Measurements from ENCODE around the gene DOCK8.

Gene DOCK8

DNA sequence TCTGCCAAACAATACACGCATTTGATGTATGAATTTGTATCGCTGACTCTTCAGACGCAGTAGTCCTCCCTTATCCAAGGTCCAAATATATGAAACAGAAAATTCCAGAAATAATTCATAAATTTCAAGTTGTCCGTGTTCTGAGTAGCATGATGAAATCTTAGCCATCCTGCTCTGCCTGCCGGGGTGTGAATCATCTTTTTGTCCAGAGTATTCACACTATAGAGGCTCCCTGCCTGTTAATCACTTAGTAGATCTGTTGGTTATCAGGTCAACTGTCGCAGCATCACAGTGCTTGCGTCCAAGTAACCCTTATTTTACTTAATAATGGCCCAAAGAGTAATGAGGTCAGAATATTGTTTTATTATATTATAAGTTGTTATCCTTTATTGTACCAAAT is 268.1 kb downstream of the DOCK8 start:
- CTCF ChIA-PET = interaction anchor here (1.7 kb wide), 1 partner anchor 7 kb away, joined by 4 read pairs; no protein-coding TSS in a partner anchor
- no peak for TF ChIP-seq CTCF (IDR thresholded peaks at IDR 0.05; ENCODE audit: control extremely low read depth, extremely low read depth, low read depth, missing control alignments)
- POLR2A ChIA-PET = no interaction called here
- no peak for DNase-seq (ENCODE audit: extremely low spot score)

DNA sequence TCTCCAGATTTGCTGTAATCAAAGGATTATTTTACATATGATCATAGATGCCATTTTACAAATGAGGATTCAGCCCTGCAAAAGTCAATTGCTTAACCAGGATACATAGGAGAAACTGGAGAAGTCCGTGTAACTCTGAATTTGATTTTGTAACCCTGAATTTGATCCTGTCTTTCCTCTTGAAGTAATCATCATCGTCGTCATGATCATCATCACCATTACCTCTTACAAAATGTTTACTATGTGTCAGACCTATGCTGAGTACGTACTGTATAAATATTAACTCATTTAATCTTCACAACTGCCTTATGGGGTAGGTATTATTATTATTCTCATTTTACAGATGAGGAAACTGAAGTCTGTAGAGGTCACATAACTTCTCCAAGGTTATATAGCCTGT is 271.5 kb downstream of the DOCK8 start:
- DNase-seq (ENCODE audit: extremely low spot score) = no peak
- TF ChIP-seq CTCF (IDR thresholded peaks at IDR 0.05; ENCODE audit: control extremely low read depth, extremely low read depth, low read depth, missing control alignments) = no peak
- ChIA-PET CTCF (no interaction called here), POLR2A (no interaction called here)

DNA sequence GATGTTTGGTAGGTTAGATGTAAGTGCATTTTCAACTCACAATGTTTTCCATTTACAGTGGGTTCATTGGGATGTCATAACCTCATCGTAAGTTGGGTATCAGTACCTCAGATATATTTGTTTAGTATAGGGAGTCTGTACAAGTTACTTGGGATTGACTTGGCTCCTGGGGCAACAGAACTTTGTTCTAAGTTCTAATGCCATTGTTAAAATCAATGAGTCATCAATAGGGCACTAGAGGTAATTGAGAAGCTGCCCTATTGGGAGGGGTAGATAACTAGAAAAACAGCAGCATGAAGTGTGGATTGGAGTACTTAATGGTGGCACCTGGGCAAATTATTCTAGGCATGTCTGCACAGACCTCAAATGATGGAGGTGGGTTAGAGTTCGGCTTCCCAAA is 272.8 kb downstream of the DOCK8 start:
- CTCF ChIA-PET = no interaction called here
- POLR2A ChIA-PET = no interaction called here

GRCh38 chr9:488448-488847 is 273.8 kb downstream of the DOCK8 start:
- ChIA-PET POLR2A (no interaction called here), CTCF (no interaction called here)
- DNase-seq (ENCODE audit: extremely low spot score) = no peak
- no peak for TF ChIP-seq CTCF (IDR thresholded peaks at IDR 0.05; ENCODE audit: control extremely low read depth, extremely low read depth, low read depth, missing control alignments)

More for the DNA sequence above, 272.8 kb downstream of the DOCK8 start:
- no peak for DNase-seq (ENCODE audit: extremely low spot score)
- no peak for TF ChIP-seq CTCF (IDR thresholded peaks at IDR 0.05; ENCODE audit: control extremely low read depth, extremely low read depth, low read depth, missing control alignments)

GRCh38 chr9:489198-490197 is 274.8 kb downstream of the DOCK8 start:
- POLR2A ChIA-PET = no interaction called here
- DNase-seq (ENCODE audit: extremely low spot score) = no peak
- CTCF ChIA-PET = interaction anchor here (1.3 kb wide), 1 partner anchor 16 kb away, joined by 3 read pairs; no protein-coding TSS in a partner anchor
- TF ChIP-seq CTCF (IDR thresholded peaks at IDR 0.05; ENCODE audit: control extremely low read depth, extremely low read depth, low read depth, missing control alignments) = no peak

DNA sequence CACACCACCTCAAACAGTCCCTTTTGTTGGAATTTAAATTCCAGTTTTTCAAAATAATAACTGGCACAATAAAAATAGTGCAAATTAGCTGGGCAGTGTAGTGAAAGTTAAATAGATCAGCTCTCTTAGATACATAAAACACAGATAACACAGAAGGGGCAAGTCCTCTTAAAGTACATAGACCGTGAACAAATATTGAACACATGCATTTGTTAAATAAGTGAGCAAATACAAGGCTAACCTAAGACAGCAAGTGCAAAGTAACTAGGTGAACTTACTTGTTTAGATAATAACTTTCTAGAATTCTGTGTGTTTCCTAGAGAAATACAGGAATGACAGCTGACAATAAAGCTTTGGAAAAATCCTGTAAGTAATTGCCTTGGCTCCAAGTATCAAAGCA is 280.1 kb downstream of the DOCK8 start:
- no peak for TF ChIP-seq CTCF (IDR thresholded peaks at IDR 0.05; ENCODE audit: control extremely low read depth, extremely low read depth, low read depth, missing control alignments)
- ChIA-PET POLR2A (no interaction called here), CTCF (no interaction called here)
- DNase-seq (ENCODE audit: extremely low spot score) = no peak
